Activated T-cell treated with anti-CD3 and anti-CD28 coated beads, Interleukin-2, amount 50 U/mL, for 48 hours (primary cell): ENCODE results near the gene C20orf202.

Experiments used
- DNase-seq, 2 experiments: peaks; one replicate each; pipeline ENCODE4 v3.0.0-alpha.2; 2020

The C20orf202 gene

DNA sequence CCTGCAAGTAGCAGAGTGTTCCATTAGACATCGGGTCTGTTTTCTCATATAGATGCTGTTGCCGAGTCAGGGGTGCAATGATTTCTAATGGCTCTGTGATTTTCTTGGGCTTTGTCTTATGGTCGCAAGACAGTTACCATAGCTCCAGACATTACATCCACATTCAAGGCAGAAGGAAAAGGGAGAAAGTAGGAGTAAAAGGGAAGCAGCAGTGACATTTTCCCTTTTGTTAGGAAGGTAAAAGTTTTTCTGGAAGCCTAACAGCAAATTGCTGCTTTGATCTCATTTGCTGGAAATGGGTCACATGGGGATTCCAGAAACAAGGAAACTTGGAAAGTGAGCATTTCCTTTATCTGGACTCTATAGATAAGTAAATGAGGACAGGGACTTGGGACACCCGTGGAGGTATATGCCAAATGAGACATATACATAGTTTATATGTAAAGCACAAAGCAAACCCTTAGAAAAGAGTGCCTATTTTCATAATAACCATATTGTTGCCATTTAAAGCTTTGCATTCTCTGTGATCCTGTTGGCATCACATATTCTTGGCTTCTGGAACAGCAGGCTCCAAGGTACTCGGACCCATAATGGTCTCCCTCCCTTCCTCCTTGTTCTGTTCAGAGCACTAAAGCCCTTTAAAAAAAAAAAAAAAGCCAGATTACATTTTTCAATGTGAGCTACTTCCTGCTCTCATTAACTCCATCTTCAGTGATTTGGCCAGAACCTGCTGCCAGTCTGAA lies at the start of gene C20orf202:
Gene C20orf202 (plus strand): TSS at position 693 of the 743 bp plus-strand sequence. CDS start 132 bp downstream, outside the sequence.
- DNase-seq: no peak

DNA sequence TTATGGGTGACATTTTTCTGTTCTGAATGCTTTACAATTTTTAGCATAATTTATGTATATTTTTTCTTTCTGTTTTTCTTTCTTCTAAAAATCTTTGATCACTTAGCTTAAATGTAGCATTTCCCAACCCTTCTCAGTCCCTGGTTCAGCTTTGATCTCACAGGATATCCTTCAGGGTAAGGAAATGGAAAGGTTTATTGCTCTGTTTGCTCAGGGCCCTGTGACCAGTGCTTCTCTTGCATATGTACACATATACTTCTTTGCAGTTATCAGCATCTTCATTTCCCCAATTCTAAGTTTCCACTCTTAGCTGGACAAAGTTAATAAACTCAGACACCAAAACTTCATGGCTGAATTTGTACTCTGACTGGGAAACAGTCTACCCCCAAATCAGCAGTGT lies 49.0 kb upstream of the C20orf202 start:
- DNase-seq: no peak

DNA sequence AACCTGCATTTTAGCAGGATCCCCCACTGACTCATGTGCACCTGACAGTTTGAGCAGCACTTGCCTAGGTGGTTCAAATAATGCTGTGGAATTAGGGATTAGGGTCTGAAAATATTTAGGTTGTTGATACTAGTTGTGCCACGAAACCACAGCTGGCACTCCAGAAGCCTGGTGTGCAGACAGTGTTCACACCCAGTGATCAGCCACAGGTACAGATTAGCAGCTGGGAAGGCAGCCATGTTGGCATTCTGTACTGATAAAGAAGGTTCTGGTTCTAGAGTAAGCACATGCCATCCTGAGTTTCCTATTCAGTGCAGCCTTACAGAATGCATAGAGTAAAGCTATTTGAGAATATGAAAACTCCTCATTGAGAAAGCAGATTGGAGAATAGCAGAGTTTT lies 48.6 kb upstream of the C20orf202 start:
- DNase-seq: no peak

DNA sequence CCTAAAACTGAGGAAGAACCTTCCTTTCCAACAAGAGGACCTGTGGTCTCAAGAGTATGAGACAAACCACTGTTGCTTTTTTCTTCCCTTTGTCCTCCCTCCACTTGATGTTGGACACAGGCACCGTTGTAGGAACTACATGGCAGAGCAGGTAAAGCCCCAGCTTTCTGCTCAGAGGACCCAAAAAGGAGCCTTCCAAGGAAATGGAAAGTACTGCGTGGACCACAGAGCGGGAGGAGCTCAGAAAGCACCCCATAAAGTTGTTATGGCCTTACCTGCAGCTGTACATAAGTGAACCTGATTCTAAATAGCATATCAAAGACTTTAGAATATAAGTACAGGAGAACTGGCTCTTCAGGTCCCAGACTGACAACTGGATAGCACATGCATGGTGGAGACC lies 47.9 kb upstream of the C20orf202 start:
- DNase-seq: no peak

DNA sequence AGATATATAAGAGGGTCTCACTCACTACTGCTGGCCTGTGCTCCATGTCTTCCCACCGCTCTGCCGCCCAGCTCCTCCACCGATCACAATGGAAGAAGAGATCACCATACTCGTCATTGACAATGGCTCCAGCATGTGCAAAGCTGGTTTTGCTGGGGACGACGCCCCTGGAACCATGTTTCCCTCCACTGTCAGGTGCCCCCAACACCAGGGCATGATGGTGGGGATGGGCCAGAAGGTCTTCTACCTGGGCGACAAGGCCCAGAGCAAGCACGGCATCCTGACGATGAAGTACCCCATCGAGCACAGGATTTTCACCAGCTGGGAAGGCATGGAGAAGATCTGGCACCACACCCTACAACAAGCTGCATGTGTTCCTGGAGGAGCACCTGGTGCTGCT lies 42.8 kb upstream of the C20orf202 start:
- no peak for DNase-seq

DNA sequence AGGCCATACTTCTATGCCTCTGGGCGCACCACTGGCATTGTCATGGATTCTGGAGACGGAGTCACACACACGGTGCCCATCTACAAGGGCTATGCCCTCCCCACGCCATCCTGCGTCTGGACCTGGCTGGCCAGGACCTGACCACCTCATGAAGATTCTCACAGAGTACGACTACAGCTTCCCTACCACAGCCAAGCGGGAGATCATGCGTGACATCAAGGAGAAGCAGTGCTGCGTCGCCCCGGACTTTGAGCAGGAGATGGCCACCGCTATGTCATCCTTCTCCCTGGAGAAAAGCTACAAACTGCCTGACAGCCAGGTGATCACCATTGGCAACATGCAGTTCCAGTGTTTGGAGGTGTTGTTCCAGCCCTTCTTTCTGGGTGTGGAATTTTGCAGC lies 42.3 kb upstream of the C20orf202 start:
- no peak for DNase-seq

DNA sequence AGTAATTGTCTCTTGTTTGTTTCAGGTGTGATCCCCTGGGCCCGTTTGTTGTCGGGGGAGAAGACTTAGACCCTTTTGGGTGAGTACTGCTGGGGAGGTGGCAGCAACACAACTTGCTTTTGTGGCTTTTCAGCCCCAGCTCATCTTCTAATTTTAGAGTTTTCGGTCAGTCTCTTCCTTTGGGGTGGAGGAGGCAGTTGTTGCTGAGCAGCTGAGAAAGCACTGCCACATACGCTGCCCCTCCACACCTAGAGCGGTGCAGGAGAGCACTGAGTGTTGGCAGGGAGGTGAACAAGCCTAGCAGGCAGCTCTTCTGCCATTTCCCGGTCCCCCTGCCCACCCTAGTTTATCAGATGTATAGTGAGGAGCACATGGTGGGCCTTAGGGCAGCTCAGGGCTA lies 40.1 kb upstream of the C20orf202 start:
- DNase-seq: no peak

DNA sequence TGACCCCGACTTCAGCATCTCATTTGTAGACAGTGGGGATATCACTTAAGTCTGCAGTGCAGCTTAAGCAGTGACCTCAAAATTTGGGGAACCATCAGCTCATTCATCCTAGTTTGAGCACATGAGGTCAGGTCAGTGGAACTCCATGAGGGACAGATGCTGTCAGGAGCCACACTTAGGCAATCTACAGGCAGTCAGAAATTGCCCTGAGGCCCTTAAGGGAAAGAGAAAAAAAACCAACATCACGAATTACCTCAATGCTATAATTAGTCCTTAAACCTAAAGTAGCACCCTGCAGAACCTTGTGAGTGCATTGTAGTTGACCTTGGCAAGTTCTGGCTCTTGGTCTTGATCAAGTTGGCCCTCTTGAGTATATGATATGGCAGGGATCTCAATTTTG lies 39.6 kb upstream of the C20orf202 start:
- no peak for DNase-seq

DNA sequence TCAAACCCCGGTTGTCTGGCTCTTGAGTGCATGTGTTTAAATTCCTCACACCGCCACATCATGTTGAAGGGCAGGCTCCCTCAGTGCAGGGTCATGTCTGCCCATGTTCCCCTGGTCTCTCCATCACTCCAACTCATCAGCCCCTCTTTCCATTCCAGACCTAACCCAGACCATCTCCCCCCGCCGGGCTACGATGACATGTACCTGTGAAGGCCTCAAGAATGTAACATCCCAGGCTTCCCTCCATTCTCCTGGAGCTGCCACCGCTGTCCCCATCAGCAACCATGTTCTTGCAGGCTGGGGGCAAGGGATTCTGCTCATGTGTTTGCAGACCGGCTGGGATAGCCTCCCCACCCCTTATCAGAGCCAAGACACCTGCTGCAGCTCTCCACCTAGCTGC lies 38.4 kb upstream of the C20orf202 start:
- no peak for DNase-seq

DNA sequence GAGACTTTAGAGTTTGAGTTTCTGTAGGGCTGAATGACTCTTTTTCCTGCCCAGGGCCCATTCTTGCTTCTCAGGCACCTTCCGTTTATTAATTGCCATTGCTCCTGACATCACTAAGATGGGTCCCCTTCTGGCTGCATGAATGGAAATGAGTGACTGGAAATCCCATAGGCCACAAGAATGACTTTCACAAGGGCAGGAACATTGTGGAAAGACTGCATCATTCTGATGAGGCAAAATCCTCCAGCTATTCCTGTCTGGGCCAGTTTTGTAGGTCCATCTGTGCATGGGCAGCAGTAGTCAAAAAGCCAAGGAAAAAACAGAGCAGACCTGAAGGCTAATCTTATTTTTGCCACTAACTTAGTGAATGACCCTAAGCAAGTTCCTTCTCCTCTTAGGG lies 37.7 kb upstream of the C20orf202 start:
- no peak for DNase-seq

DNA sequence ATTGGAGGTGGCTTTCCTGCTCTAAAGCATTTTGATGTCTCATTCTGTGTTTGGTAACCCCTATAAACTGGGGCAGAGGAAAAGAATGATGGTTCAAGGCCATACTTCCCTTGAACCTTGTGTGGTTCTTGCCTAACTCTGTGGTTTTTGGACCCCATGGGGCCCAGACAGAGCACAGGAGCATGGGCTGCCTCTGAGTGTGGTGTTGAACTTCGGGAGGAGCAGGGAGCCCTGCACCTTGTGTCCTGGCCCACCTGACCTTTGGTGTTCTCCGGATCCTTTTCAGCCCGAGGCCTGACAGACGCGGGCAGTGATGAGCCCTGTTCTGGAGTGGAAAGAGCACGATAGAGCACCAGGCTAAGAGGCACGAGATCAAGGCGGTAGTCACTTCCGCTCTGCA lies 37.3 kb upstream of the C20orf202 start:
- DNase-seq: no peak

DNA sequence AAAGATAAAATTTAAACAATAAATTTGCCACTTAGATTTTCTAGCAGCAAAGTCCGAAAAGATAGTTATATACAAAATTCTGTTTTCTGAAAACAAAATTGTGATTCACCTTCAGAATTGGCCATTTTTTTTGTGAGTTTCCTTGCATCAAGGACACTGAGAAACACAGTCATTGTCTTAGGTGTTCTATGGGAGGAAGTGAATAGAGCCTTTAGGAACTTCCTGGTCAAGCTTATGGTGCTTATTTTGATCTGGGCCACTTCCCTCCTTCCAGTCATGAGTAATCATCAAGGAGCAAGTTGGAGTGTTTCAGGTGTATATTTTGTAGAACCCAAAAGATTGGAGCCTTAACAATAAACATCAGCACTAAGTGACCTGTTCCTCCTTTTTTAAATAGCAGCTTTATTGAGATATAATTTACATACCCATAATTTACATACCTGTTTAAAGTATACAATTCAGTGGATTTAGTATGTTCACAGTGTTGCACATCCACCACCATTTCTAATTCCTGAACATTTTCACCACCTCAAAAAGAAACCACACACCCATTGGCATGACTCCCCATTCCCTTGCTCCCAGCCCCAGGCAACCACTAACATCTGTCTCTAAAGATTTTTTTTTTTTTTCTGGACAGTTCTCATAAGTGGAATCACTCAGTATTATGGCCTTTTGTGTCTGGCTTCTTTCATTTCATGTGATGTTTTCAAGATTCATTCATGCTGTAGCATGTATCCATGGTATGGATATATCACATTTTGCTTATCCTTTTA lies 36.1 kb upstream of the C20orf202 start:
- no peak for DNase-seq

DNA sequence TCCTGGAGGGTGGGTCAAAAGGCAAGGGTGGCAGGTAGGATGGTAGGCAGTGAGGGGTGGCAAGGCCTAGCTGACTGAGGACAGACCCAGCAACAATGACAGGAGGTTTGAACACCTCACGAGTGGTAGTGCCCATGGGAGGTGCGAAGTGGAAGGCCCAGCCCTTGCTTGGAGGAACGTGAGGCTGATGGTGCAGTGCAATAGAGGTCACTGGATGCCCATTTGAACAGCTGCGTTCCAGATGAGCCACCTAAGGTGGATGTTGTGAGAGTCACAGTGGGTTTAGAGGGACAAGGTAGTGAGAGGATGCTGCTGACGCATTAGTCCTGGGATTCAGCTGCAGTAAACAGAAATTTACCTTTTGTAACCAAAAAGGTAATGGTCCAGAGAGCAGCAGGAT lies 34.0 kb upstream of the C20orf202 start:
- no peak for DNase-seq

DNA sequence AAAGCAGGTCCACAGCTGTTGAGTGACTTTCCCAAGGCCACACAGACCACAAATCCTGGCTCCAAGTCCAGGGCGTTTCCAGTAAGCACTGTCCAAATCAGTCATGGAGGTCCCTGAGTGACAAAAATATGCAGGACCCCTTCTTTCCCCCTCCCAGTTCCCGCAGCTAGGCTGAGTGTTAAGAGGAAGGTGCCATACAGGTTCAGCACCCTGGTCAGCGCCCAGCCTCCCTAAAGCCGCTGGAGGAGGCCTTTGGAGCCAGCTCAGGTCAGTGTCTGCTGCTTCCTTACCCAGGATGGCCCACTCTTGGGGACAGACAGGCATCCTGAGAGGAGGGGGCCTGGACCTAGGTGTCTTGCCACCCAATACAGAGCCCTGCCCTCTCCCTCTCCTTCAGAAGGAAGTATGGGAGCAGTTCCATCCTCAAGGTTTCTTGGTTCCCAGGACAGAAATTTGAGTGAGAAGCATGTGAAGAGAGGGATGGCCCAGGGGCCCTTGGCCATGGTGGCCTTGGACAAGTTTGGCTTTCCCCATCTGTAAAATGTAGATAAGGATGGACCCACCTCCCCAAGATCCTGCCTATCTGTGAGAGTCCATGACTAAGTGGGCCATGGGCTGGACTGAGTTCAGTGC lies 31.7 kb upstream of the C20orf202 start:
- peak; percentile 33 to 34 for DNase-seq

DNA sequence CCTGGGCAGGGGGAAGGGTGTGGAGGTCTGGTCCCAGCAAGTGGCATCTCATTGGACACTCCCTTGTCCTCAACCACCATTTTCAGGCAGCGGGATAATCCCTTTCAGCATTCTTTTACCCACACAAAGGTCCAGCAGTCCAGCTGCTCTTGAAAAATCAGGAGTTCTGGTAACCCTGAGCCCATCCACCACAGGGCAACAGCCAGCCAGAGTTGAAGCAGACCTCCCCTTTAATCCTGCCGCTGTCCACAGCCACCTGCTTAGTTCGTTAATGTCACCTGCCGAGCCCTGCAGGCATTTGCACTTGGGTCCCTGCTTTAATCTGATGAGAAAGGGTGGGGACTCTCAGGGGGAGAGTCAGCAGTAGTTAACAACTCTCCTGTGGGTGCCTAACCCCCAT lies 29.6 kb upstream of the C20orf202 start:
- no peak for DNase-seq

DNA sequence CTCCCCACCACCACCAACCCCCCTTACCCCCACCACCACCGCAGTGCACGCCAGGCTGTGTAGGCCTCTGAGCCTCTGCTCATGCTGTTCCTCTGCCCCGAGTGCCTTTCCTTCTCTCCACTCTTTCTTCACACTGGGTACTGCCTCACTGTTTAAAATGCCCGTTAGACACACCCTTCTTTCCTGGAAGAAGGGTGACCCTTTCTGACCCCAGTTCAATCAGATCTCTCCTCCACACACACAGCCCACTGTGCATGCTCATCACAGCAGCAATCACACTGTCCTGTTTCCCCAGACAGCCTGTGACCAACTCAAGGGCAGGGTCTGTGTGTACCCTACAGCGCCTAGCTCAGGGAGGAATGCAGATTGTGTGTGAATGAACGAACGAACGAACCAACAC lies 28.5 kb upstream of the C20orf202 start:
- no peak for DNase-seq

DNA sequence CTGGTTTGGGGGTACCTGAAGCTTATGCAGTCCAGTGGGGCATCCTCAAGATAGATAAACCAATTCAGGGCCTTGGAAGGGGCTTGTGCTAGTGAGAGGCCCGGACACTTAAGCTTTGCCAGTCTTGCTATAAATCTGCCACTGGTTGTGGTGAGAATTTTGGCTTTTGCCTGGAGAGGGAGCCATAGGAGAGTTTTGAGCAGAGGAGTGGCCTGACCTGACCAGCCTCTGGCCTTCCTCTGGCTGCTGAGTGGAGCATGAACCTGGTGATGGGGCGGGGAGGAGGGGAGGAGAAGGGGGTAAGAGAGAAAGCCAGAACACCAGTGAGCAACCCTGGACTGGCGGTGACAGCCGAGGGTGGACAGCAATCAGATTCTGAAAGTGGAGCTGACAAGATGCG lies 25.6 kb upstream of the C20orf202 start:
- DNase-seq: no peak

DNA sequence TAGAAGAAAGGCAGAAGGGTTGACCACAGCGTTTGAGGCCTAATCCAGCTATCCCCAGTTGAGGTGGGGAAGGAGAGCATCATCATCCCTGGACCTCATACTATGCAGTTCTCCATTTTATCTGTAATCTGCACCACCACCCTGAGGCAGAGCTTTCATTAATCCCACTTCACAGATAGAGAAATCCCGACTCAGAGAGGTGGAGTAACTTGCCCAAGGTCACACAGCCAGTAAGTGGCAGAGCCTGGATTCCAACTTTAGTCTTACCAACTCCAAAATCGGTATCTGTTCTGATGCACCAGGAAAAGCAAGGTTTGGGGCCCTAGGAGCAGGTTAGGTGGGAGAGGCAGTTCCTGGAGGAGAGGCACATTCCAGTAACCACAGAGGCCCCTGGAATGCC lies 25.2 kb upstream of the C20orf202 start:
- no peak for DNase-seq

DNA sequence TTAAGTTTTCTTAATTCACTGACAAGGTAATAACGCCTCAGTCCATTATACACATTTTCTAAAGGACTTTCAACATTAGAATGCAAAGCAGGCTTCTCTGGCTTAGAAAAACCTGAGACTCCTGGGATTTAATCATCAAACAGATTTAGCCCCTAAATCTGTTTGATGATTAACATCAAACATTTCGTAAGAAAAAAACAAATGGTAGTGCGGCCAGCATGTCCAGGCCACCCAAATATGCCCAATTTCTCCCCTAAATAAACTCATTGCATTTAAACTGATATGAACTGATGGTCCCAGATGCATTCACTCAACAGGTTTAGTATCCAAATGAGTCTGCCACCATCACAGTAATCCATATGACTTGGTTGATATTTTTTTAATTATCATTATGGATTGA lies 24.6 kb upstream of the C20orf202 start:
- no peak for DNase-seq

DNA sequence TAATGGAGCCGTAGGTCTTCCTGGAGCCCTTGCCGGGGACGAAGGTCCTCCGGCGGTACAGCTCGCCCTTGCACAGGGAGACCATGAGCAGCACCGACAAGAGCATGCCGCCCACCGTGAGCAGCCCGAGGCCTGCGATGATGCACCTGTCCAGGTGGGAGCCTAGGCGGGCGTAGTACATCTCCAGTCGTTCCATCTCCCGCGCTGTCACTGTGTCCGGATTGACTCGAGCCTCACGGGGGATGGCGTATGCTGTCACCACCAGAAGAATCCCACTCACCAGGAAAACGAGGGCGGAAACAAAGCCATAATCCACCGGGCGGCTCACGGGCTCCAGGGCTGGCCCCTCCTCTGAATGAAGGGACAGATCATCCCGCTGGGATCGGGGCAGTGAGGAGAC lies 22.3 kb upstream of the C20orf202 start:
- no peak for DNase-seq

DNA sequence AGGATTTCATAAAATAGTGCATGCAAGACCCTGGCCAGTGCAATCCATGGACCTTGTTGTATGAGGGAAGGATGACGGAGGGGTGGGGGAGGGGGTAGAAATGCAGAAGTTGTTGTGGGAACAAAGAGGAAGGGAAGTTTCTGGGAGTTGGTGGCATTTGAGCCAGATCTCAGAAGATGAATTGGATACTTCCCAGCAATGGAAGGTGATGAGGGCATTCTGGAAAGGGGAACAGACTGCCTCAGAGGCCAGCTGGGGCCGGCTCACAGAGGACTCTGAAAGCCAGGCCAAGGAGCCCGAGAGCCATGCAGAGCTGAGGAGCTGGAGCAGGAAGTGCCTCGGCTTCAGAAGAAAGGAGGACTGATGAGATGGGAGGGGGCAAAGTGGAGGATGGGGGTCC lies 21.1 kb upstream of the C20orf202 start:
- no peak for DNase-seq

DNA sequence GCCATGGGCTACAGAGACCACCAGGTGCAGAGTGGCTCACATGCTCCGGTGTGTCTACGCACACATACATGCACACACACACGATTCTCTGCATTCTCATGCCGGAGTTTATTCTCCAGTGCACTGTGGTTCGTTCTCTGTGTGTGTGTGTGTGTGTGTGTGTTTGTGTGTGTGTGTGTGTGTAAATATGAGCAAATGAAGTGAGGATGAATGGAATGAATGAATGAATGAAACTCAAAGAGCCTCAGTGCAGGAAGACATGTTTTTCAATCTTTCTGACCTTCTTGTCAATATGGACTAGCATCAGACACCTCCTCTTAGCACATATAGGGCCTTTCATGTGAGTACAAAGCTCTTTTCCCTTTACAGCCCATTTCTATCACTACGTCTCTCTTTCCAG lies 20.1 kb upstream of the C20orf202 start:
- no peak for DNase-seq

DNA sequence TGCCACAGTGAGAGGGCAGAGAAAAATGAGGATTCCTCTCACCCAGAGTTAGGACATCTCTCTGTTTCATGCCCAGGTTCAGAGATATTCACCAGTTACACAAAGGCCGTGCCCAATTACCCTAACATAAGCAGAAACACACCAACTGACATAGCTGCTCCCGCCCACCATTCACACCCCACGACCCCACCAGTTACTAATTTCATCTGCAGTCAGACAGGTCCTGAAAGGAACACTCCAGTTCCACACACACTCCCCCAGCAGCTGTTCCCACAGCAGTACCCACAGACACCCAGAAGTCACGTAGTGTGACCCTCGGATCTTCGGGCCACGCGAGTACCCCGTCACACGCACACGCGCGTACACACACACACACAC lies 19.0 kb upstream of the C20orf202 start:
- no peak for DNase-seq

DNA sequence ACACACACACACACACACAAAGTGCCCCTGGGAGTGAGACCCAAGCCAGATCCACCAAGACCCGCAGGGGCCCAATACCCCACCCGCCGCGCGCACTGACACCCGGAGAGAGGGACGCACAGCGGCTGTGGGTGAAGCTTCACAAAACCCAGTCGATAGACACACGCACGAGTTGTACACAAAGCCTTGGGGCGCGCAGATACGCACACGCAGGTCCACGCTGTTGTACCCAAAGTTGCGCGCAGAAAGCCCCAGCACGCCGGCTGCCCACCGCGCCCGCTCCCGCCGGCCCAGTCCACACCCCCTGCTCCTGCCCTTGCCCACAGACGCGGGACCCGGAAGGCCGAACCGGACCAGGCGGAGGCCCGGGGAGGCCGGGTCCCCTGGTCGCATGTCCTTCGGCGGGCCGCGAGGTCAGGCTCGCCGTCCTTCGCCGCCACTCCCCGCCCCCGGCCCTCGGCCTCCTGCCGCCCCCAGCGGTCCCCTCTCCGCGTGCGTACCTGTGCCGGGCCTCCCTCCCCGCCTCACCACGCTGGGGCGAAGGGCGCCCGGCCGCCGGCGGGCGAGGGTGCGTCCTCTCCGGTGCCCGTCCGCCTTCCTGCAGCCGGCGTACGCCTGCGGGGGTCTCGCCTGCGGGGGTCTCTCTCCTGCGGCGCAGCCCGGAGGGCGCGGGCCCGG lies 18.5 kb upstream of the C20orf202 start, which contains the start of gene TMEM74B:
Gene TMEM74B (minus strand): TSS at position 344 of the 678 bp plus-strand sequence. CDS start 1,180 bp downstream, outside the sequence.
- peak in 1 of 2 experiments; percentile 29 for DNase-seq
